Adrenal gland (tissue), 12 donors: Measurements from ENCODE around the gene ZFP37. TPM values are rescaled to one million over a fixed set of nuclear protein-coding genes. Genes with fewer than 3 reads are reported as not detected.

Experiments
- DNase-seq, 7 donors: peaks; one replicate each; pipeline ENCODE4 v3.0.0-alpha.2; 2019 to 2020
- H3K27ac ChIP-seq, 5 donors: fragments of 200-600 bp; sonication (generic) in 4 of 5; 1 replicate in 3 of 5; 2 replicates in 2 of 5; pipeline versions ENCODE4 v1.5.1 to v1.8.0; 2016 to 2020; ENCODE audit warnings: mild to moderate bottlenecking in 1 of 5
- H3K27me3 ChIP-seq: fragments of 200-600 bp; 2 replicates; pipeline ENCODE4 v1.8.0; 2021
- H3K36me3 ChIP-seq, 2 donors: fragments of 200-600 bp; replicated peaks in 1 of 2; 1 replicate in 1 of 2; 2 replicates in 1 of 2; pipeline versions ENCODE4 v1.5.1 to v1.8.0; 2018 to 2022
- H3K4me1 ChIP-seq, 2 donors: fragments of 200-600 bp; replicated peaks in 1 of 2; 1 replicate in 1 of 2; 2 replicates in 1 of 2; pipeline versions ENCODE4 v1.5.1 to v1.8.0; 2018 to 2021
- H3K4me3 ChIP-seq, 4 donors: fragments of 200-600 bp; sonication (generic) in 3 of 4; one replicate each; pipeline ENCODE4 v1.5.1; 2016 to 2018
- H3K9me3 ChIP-seq, 3 donors: fragments of 200-600 bp; sonication (generic) in 1 of 3; replicated peaks in 1 of 3; 1 replicate in 2 of 3; 2 replicates in 1 of 3; pipeline versions ENCODE4 v1.5.1 to v1.8.0; 2016 to 2021
- CTCF ChIP-seq, 6 experiments: fragments of 450-650 bp in 4 of 6; fragments of 200-600 bp in 2 of 6; sonication (generic) in 1 of 6; IDR thresholded peaks; 1 replicate in 5 of 6; 2 replicates in 1 of 6; pipeline versions ENCODE4 v1.5.1 to v1.8.0; 2016 to 2021; ENCODE audit warnings: antibody characterized with exemption in 6 of 6, mild to moderate bottlenecking in 2 of 6, moderate library complexity in 1 of 6
- POLR2A ChIP-seq, 2 donors: fragments of 450-650 bp; IDR thresholded peaks; one replicate each; pipeline ENCODE4 v1.6.1; 2017; ENCODE audit warnings: antibody characterized with exemption in 2 of 2, mild to moderate bottlenecking in 2 of 2, moderate library complexity in 1 of 2
- WGBS, 4 donors: extraction: QIAGEN DNeasy Blood & Tissue Kit in 2 of 4; methylation state at CpG; one replicate each; pipeline versions ENCODE4 v1.1.5 to v1.1.7; 2013 to 2017; 5-methylcytosine and 5-hydroxymethylcytosine counted together
- intact Hi-C, 2 donors: fragments of 100-400 bp; cut with DNase I; formaldehyde crosslinking; loops; one replicate each; pipeline versions ENCODE4 v1.14.1 to v1.15.0; 2022 to 2023
- polyA plus RNA-seq, 3 donors: library from polyadenylated mRNA; stranded (reverse); fragments of 200-250 nt in 2 of 3; fragments of 350-450 nt in 1 of 3; fragmentation: Illumina TruSeq in 1 of 3; extraction: RNeasy Lipid Tissue Mini Kit (QIAGEN cat#74804) in 1 of 3; gene quantifications; one replicate each; pipeline ENCODE4 v1.2.3, GENCODE V29; 2013 to 2014
- total RNA-seq, 9 donors: library from RNA; depleted of rRNA in 4 of 9; stranded (reverse); fragments of >200 nt in 4 of 9; fragments of 120-200 nt in 1 of 9; fragmentation: NEBNext Ultra II Directional in 1 of 9; extraction: Animal tissue kit (Norgen Biotek cat#: 25700) in 1 of 9; gene quantifications; one replicate each; pipeline versions ENCODE4 v1.1.0 to v1.2.4, GENCODE V29; 2013 to 2023
- donor health status: healthy with polysubstance abuse.
- donor health status: Bipolar disorder and iron deficiency.
- donor health status: DM: yes; HTN: yes; CAD: no.
- donor health status: DM: no; HTN: no; CAD: no.
- donor health status: DM: no; HTN: no; CAD: no.
- donor health status: DM: yes; HTN: yes; CAD: no.

ZFP37 gene
- total and polyA plus RNA-seq, 12 donors, result 0.12 to 4.7 (median 1.8) TPM

GRCh38 chr9:113005777-113006176 is 50.7 kb downstream of the ZFP37 start:
- Histone ChIP-seq H3K36me3 (no peaks in the 10 kb centered on the region), H3K27ac (no peak overlapping the region), H3K27me3 (no peaks in the 10 kb centered on the region), H3K4me1 (no peaks in the 10 kb centered on the region), H3K4me3 (no peak overlapping the region), H3K9me3 (no peaks in the 10 kb centered on the region)
- TF ChIP-seq CTCF (IDR thresholded peaks at IDR 0.05) (no peak), POLR2A (IDR thresholded peaks at IDR 0.05) (no peak)
- WGBS, 4 donors, result 60 to 85% (median 69%) methylated on average over 1 of the region's 1 CpG
- intact Hi-C loops, result no loop called here
- no peak for DNase-seq

GRCh38 chr9:112997236-112997941 is 59.1 kb downstream of the ZFP37 start:
- intact Hi-C loops, result no loop called here
- DNase-seq, result no peak
- H3K36me3 ChIP-seq, result no peaks in the 10 kb centered on the region
- no peak overlapping the region for H3K4me3 ChIP-seq
- no peaks in the 10 kb centered on the region for H3K27me3 ChIP-seq
- H3K27ac ChIP-seq, result no peak overlapping the region
- 85 to 92% (median 88%) methylated on average over 8 of the region's 8 CpGs for WGBS, 4 donors
- H3K9me3 ChIP-seq, result peaks cover 0 to 22% (median 9%) of the 10 kb centered on the region in 3 donors
- no peak for TF ChIP-seq CTCF (IDR thresholded peaks at IDR 0.05)
- TF ChIP-seq POLR2A (IDR thresholded peaks at IDR 0.05), result no peak
- no peaks in the 10 kb centered on the region for H3K4me1 ChIP-seq

Other genes with a start within 250 kb of the ZFP37 start
- gene SLC46A2, start 165.8 kb downstream of the ZFP37 start, total RNA-seq, result 1 to 10 TPM in 1 of 9 donors, under 1 TPM in 2, not detected in 6; 0.55 to 1.9 (median 0.87) TPM
- gene SLC46A2, start 165.8 kb downstream of the ZFP37 start, polyA plus RNA-seq, result under 1 TPM; 0.07 to 0.40 (median 0.09) TPM
- 1 to 10 TPM in 2 of 9 donors, under 1 TPM in 3, not detected in 4; 0.50 to 7.0 (median 0.81) TPM for gene ZNF883, start 44.5 kb downstream of the ZFP37 start, total RNA-seq
- gene ZNF883, start 44.5 kb downstream of the ZFP37 start, polyA plus RNA-seq, result 1 to 10 TPM in 1 of 3 donors, under 1 TPM in 2; 0.24 to 1.8 (median 0.51) TPM
- 10 to 100 TPM; 16.0 to 50.8 (median 23.0) TPM for gene SLC31A2, start 94.3 kb upstream of the ZFP37 start, total RNA-seq
- 10 to 100 TPM in 2 of 3 donors, 1 to 10 TPM in 1; 9.1 to 20.8 (median 10.8) TPM for gene SLC31A2, start 94.3 kb upstream of the ZFP37 start, polyA plus RNA-seq
- 10 to 100 TPM; 22.2 to 38.1 (median 29.0) TPM for gene FKBP15, start 164.6 kb upstream of the ZFP37 start, total RNA-seq
- gene FKBP15, start 164.6 kb upstream of the ZFP37 start, polyA plus RNA-seq, result 10 to 100 TPM; 14.1 to 30.2 (median 16.0) TPM
- 10 to 100 TPM; 19.8 to 99.5 (median 32.3) TPM for gene SLC31A1, start 164.8 kb upstream of the ZFP37 start, total RNA-seq
- gene SLC31A1, start 164.8 kb upstream of the ZFP37 start, polyA plus RNA-seq, result 100 to 1,000 TPM in 1 of 3 donors, 10 to 100 TPM in 2; 10.2 to 105 (median 16.3) TPM
- 10 to 100 TPM; 25.7 to 44.7 (median 28.7) TPM for gene CDC26, start 218.8 kb upstream of the ZFP37 start, total RNA-seq
- 10 to 100 TPM; 26.7 to 63.7 (median 29.8) TPM for gene CDC26, start 218.8 kb upstream of the ZFP37 start, polyA plus RNA-seq
- 10 to 100 TPM; 14.3 to 46.3 (median 23.1) TPM for gene PRPF4, start 218.9 kb upstream of the ZFP37 start, total RNA-seq
- 10 to 100 TPM in 2 of 3 donors, 1 to 10 TPM in 1; 9.6 to 37.9 (median 11.7) TPM for gene PRPF4, start 218.9 kb upstream of the ZFP37 start, polyA plus RNA-seq
- gene RNF183, start 246.7 kb upstream of the ZFP37 start, total RNA-seq, result under 1 TPM in 1 of 9 donors, not detected in 8; 0.11 TPM
- under 1 TPM; 0.24 to 0.48 (median 0.29) TPM for gene RNF183, start 246.7 kb upstream of the ZFP37 start, polyA plus RNA-seq